Stimulated activated CD8-positive, alpha-beta memory T cell treated with anti-CD3 and anti-CD28 coated beads, Interleukin-15, amount 100 ng/mL, for 1 hour (primary cell): ENCODE results near the gene GALR2.

Source experiments
- DNase-seq: peaks from one replicate; pipeline ENCODE4 v3.0.0-alpha.2; 2020; ENCODE audit warnings: low read depth

GALR2 gene

DNA sequence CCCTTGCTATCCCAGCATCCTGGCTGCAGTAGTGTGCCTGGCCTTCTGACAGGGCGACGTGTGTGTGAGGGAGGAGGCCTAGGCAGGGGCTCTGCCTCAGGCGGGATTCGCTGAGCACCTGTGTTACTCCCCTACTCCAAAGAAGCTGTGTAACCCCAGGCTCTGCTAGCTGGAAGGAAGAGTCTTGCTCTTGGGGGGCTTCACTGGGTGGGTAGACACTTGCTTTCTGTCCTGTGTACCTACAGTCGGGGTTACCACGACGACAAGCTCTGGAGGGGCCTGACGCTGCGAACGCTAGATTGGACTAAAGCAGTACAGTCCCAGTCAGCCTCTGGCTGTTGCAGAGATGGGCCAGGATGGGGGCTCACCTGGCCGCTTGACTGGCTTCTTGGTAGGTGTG lies 19.5 kb downstream of the GALR2 start:
- DNase-seq = no peak

GRCh38 chr17:76095943-76096342 lies 21.4 kb downstream of the GALR2 start:
- no peak for DNase-seq

DNA sequence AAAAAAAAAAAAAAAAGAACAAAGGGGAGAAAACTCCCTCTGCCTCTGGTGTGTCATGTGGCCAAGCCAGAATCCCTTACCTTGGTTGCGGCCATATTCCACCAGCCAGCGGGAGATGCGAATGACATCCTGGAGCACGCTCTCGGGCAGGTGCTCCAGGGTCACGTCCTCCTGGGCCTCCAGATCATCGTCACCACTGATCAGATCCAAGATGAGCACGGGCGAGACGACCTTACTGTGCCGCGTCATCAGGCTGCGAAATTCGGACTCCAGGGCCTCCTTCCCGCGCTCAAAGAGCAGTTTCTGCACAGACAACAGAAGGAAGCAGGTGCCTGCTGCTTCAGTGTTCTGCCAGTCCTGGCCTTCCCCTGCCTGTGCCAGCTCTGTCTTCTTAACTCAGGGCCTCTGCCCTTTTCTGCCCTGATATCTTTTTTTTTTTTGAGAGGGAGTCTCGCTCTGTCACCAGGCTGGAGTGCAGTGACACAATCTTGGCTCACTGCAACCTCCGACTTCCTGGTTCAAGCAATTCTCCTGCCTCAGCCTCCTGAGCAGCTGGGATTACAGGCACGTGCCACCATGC lies 23.2 kb downstream of the GALR2 start:
- DNase-seq = no peak

DNA sequence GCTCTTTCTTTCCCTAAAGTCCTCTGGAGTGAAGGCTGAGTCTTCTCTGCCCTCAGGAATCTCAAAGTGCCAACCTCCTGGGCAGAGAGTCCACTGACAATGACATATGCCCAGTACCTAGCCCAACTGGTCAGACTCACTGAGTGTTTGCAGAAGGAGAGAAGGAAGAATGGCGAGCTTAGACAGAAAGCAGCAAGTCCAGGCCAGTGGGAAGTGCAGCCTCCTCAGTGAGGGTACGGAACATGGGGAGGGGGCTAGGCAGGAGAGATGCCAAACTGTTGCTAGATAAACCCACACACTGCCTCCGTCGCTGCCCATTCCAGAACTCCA lies 28.3 kb downstream of the GALR2 start:
- DNase-seq = no peak

GRCh38 chr17:76103274-76104139 lies 28.9 kb downstream of the GALR2 start, which contains the start of gene EXOC7:
EXOC7 (minus strand) TSS chr17:76103787; CDS start chr17:76103692, 95 bp downstream.
- DNase-seq = peak; percentile 83

GRCh38 chr17:76104140-76104895 lies 29.7 kb downstream of the GALR2 start:
- DNase-seq = no peak

GRCh38 chr17:76104896-76105231 lies 30.3 kb downstream of the GALR2 start:
- DNase-seq = no peak

DNA sequence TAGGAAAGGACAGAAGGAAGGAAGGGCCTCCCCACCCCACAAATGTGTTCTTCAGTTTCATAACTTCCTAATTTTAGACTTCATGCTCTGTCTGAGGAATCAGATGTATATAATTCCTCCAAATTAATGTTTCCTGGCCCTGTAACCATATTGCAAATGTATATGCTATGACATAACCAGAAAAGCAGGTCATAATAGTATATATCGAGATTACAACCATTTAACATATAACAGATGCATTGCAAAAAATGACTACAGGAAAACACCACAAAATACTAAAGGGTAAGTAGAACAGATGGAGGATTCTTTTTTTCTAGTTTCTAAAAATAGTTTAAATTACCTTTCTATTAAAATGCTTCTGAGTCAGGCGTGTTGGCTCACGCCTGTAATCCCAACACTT lies 32.1 kb downstream of the GALR2 start:
- no peak for DNase-seq

DNA sequence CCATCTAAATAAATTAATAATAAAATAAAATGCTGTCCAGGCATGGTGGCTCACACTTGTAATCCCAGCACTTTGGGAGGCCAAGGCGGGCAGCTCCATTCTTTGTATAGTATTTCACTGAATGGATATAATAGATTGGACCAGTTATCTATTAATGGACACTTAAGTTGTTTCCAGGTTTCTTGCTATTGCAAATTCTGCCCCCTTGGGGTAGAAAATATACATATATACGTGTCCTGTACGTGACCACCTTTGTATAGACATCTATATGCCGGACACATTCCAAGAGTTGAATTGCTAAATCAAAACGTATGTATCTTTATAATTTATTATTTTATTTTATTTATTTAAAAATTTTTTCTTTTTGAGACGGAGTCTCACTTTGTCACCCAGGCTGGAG lies 32.9 kb downstream of the GALR2 start:
- DNase-seq = no peak

- DNase-seq = no peak
Observed at GRCh38 chr17:76111956-76112355, 37.4 kb downstream of the GALR2 start.

DNA sequence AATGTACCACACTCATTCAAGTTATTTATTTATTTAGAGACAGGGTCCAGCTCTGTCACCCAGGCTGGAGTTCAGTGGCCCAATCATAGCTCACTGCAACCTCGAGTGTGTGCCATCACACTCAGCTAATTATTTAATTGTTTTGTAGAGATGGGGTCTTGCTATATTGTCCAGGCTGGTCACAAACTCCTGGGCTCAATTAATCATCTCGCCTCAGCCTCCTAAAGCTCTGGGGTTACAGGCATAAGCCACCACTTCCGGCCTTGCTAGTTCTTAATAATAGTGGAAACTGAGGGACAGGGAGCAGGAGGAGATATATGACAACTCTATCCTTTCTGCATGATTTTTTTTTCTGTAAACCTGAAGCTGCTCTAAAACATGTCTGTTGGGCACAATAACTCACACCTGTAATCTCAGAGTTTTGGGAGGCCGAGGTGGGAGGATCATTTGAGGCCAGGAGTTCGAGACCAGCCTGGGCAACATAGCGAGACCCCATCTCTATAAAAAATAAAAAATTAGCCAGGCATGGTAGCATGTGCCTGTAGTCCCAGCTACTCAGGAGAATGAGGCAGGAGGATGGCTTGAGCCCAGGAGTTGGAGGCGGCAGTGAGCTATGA lies 40.7 kb downstream of the GALR2 start:
- DNase-seq = no peak

GRCh38 chr17:76119409-76120371 lies 45.1 kb downstream of the GALR2 start:
- DNase-seq = no peak

DNA sequence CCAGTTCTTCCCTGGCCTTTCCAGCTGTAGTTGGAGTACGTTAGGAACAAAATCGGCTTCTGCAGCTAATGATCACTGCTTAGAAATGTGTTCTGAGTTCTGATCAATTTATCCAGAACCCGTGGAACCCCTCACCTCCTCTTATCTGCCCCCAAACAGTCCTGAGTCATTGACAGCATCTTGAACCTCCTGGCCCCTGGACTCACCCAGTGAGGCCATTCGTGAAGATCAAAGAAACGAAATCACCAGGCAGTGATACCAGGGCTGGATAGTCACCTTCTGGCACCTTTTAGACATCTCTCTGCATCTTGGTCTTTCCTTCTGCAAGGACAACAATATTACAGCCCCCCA lies 46.1 kb downstream of the GALR2 start:
- DNase-seq = no peak

DNA sequence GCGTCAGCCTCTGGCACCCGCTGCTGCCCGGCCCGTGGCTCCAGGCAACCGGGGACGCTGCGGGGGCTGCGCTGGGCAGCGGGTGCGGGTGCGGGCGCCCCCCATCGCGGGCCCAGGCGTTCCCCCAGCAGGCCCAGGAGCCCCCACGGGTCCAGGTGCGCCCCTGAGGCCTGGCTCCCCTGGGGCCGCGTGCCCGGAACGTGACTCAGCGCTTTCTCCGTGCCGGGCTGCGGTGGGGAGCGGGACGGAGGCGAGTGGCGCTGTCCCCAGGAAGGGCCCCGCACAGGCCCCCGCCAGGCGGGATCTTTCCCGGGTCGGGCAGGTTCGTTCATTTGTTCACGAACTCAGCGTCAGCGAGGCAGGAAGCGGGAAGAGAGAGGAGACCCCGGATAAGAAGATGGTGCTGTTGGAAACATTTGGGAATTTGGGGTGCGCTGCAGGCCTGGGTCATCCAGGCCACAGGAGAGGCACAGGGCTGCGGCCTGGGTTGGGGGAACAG lies 47.4 kb downstream of the GALR2 start:
- no peak for DNase-seq

DNA sequence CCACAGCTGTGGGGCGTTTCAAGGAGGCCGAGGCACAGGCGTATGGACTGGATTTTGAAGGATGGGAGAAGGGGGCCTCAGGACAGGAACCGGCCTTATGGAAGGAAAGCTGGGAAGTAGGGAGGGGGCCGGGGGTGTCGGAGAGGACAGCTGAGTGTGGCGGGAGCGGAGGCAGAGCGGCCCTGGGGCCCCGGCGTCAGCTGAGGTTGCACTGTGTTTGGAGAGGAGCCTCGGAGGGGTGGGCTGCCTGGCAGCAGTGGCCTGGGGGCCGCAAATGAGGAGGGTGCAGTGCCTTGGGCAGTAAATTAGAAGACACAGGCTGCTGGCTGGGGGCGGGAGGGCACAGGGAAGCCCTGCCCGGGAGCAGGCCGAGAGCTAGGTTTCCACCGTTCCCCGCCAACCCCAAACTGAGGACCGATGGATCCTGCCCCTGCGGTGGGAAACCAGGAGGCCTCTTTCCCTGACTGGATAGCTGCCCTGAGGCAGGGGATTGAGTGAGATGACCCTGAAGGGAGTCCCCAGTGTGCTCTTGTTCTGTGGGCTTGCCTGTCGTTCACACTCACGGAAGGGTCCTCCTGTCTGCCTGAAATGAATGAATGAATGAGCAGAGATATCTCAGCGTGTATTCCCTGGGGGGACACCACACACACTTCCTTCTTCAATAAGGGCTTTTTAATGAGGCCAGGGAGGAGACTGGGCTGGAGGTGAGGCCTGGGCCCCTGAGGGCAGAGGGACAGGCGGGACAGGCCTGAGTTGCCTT lies 48.0 kb downstream of the GALR2 start:
- no peak for DNase-seq

- DNase-seq = no peak
Observed at GRCh38 chr17:76123191-76123499, 48.6 kb downstream of the GALR2 start.

DNA sequence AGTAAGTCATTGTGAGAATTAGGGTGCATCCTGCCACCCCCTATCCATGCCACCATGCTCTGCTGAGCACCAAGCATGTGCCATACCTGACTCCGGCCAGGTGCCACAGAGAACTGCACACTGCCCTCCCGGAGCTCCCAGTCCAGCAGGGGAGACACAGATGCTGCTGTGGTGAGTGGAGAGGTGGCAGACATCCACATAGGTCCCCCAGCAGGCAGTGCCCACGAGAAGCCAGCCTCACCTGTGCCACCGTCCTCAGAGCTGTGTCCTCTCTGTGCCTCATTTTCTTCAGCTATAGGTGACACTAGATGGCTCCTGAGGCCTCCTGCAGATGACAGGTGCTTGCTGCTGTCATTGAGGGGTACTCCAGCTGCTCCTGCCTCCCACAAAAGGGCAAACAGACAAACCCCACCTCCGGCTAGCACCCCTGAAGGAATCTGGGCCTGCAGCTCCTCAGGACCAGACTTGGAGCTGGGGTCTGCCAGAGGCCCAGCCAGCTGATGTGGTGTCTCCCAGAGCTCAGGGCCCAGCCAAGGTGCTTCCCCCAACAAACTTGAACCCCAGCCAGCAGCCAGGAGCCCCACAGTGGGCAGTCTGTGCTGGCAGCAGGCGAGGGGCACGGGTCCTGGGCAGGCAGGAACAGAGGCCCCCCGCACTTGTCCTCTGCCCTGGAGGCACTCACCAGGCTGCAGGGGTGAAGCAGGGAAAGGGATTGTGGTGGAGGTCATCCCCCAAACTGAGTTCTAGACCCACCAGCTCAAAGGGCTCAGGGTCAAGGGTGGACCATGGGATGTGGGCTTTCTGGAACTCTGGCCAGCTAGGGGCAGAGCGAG lies 49.4 kb downstream of the GALR2 start:
- DNase-seq = no peak

GRCh38 chr17:76124582-76125390 lies 50.2 kb downstream of the GALR2 start:
- no peak for DNase-seq

- DNase-seq = no peak
Observed at GRCh38 chr17:76125391-76125675, 50.8 kb downstream of the GALR2 start.
